Suprapubic skin (tissue), 4 donors: Measurements from ENCODE around the gene SOX30. TPM values are rescaled to one million over a fixed set of nuclear protein-coding genes. Genes with fewer than 3 reads are reported as not detected.

Experiments used
- DNase-seq, 2 donors: peaks; one replicate each; pipeline ENCODE4 v3.0.0-alpha.2; 2019; ENCODE audit warnings: low spot score in 2 of 2
- H3K27ac ChIP-seq: fragments of 200-600 bp; sonication (generic); one replicate; pipeline ENCODE4 v1.5.1; 2019
- H3K27me3 ChIP-seq: fragments of 200-600 bp; sonication (generic); one replicate; pipeline ENCODE4 v1.5.1; 2019
- H3K36me3 ChIP-seq: fragments of 200-600 bp; sonication (generic); one replicate; pipeline ENCODE4 v1.5.1; 2019
- H3K4me1 ChIP-seq: fragments of 200-600 bp; sonication (generic); one replicate; pipeline ENCODE4 v1.5.1; 2019
- H3K4me3 ChIP-seq: fragments of 200-600 bp; sonication (generic); one replicate; pipeline ENCODE4 v1.5.1; 2019; ENCODE audit warnings: mild to moderate bottlenecking
- H3K9me3 ChIP-seq: fragments of 200-600 bp; sonication (generic); one replicate; pipeline ENCODE4 v1.5.1; 2019
- EP300 ChIP-seq: sonication (generic); formaldehyde crosslinking; IDR thresholded peaks from one replicate; pipeline ENCODE4 v1.6.1; 2017; ENCODE audit warnings: antibody characterized with exemption
- POLR2A ChIP-seq, 2 donors: fragments of 450-650 bp; IDR thresholded peaks; one replicate each; pipeline ENCODE4 v1.6.1; 2017; ENCODE audit warnings: antibody characterized with exemption in 2 of 2, mild to moderate bottlenecking in 2 of 2, moderate library complexity in 2 of 2
- POLR2AphosphoS5 ChIP-seq, 3 donors: sonication (generic); formaldehyde crosslinking; IDR thresholded peaks; one replicate each; pipeline ENCODE4 v1.6.1; 2017; ENCODE audit warnings: antibody characterized with exemption in 3 of 3
- WGBS: methylation state at CpG from one replicate; pipeline ENCODE4 v1.1.5; 2018; 5-methylcytosine and 5-hydroxymethylcytosine counted together
- total RNA-seq, 4 donors: library from RNA; depleted of rRNA; stranded (reverse); fragments of >200 nt; gene quantifications; one replicate each; pipeline ENCODE4 v1.1.0, GENCODE V29; 2016
- TF ChIP-seq, protein P1 (sequence below), 2 donors: fragments of 200-600 bp in 1 of 2; fragments of 450-650 bp in 1 of 2; sonication (generic) in 1 of 2; IDR thresholded peaks; one replicate each; pipeline ENCODE4 v1.5.1; 2016 to 2019; ENCODE audit warnings: antibody characterized with exemption in 2 of 2, mild to moderate bottlenecking in 1 of 2, moderate library complexity in 1 of 2

Gene SOX30
- total RNA-seq, 4 donors from 2014 or later: not detected

GRCh38 chr5:157611571-157612476 is 40.4 kb downstream of the SOX30 start:
- no peaks in the 10 kb centered on the region for H3K4me1 ChIP-seq
- H3K4me3 ChIP-seq: no peak overlapping the region
- H3K27ac ChIP-seq: no peak overlapping the region
- no peak for DNase-seq
- H3K9me3 ChIP-seq: no peaks in the 10 kb centered on the region
- no peak for TF ChIP-seq POLR2A (IDR thresholded peaks at IDR 0.05)
- TF ChIP-seq, protein P1, sequence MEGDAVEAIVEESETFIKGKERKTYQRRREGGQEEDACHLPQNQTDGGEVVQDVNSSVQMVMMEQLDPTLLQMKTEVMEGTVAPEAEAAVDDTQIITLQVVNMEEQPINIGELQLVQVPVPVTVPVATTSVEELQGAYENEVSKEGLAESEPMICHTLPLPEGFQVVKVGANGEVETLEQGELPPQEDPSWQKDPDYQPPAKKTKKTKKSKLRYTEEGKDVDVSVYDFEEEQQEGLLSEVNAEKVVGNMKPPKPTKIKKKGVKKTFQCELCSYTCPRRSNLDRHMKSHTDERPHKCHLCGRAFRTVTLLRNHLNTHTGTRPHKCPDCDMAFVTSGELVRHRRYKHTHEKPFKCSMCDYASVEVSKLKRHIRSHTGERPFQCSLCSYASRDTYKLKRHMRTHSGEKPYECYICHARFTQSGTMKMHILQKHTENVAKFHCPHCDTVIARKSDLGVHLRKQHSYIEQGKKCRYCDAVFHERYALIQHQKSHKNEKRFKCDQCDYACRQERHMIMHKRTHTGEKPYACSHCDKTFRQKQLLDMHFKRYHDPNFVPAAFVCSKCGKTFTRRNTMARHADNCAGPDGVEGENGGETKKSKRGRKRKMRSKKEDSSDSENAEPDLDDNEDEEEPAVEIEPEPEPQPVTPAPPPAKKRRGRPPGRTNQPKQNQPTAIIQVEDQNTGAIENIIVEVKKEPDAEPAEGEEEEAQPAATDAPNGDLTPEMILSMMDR (IDR thresholded peaks at IDR 0.05): no peak
- TF ChIP-seq EP300: no peak
- no peak for TF ChIP-seq POLR2AphosphoS5 (IDR thresholded peaks at IDR 0.05)
- WGBS: 70% methylated on average over 10 of the region's 10 CpGs
- H3K36me3 ChIP-seq: no peaks in the 10 kb centered on the region
- H3K27me3 ChIP-seq: peaks cover 3% of the 10 kb centered on the region

DNA sequence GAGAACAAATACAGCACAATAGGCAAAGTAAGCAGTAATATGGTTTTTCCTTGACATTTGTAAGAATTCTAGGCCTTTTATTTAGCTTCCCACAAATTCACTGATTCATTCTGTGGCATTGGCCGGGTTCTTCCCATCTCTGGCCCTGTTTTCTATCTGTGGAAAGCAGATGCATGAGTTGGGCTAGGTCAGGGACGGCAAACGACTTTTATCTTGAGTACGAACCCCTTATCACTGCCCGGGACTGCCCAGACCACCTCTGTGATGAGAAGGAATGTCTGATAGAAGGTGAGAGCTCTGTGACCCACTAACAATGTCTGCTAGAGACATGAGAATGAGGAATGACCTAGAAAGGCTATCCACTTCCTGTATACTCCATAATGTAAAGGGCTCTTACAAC is 41.2 kb downstream of the SOX30 start:
- TF ChIP-seq EP300 (no peak), POLR2A (IDR thresholded peaks at IDR 0.05) (no peak), POLR2AphosphoS5 (IDR thresholded peaks at IDR 0.05) (no peak)
- TF ChIP-seq, protein P1 (IDR thresholded peaks at IDR 0.05): no peak
- Histone ChIP-seq H3K36me3 (no peaks in the 10 kb centered on the region), H3K4me1 (no peaks in the 10 kb centered on the region), H3K4me3 (no peak overlapping the region), H3K9me3 (no peaks in the 10 kb centered on the region), H3K27me3 (no peaks in the 10 kb centered on the region), H3K27ac (no peak overlapping the region)
- DNase-seq: no peak
- WGBS: 82% methylated on average over 5 of the region's 5 CpGs

GRCh38 chr5:157608972-157609565 is 43.2 kb downstream of the SOX30 start:
- Histone ChIP-seq H3K9me3 (no peaks in the 10 kb centered on the region), H3K36me3 (no peaks in the 10 kb centered on the region), H3K27ac (no peak overlapping the region), H3K27me3 (no peaks in the 10 kb centered on the region), H3K4me1 (no peaks in the 10 kb centered on the region), H3K4me3 (no peak overlapping the region)
- WGBS: 68% methylated on average over 8 of the region's 8 CpGs
- no peak for TF ChIP-seq EP300
- TF ChIP-seq POLR2A (IDR thresholded peaks at IDR 0.05): no peak
- no peak for TF ChIP-seq POLR2AphosphoS5 (IDR thresholded peaks at IDR 0.05)
- DNase-seq: no peak

DNA sequence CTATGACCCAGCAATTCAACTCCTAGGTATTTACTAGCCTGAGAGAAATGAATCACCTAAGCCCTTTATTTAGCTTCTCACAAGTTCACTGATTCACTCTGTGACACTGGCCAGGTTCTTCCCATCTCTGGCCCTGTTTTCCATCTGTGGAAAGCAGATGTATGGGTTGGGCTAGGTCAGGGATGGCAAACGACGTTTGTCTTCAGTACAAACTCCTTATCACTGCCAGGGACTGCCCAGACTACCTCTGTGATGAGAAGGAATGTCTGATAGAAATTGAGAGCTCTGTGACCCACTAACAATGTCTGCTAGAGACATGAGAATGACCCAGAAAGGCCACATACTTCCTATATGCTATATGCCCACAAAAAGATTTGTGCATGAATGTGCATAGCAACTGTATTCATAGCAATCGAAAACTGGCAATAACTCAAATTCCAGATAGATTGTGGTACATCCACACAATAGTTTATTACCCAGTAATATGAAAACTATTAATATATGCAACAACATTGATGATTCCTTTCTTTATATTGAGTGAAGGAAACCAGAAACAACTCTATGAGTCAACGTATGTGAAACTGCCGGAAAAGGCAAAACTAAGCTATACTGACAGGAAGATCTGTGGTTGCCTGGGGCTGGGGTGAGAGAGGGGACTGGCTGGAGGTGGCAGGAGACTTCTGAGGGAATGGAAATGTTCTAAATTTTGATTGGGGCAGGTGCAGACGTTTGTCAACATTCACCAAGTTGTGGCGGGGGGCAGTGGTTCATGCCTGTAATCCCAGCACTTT is 44.7 kb downstream of the SOX30 start:
- no peaks in the 10 kb centered on the region for H3K27me3 ChIP-seq
- no peaks in the 10 kb centered on the region for H3K4me1 ChIP-seq
- WGBS: 47% methylated on average over 7 of the region's 7 CpGs
- no peak for TF ChIP-seq POLR2AphosphoS5 (IDR thresholded peaks at IDR 0.05)
- TF ChIP-seq EP300: no peak
- TF ChIP-seq, protein P1 (IDR thresholded peaks at IDR 0.05): no peak
- no peak for TF ChIP-seq POLR2A (IDR thresholded peaks at IDR 0.05)
- no peak overlapping the region for H3K4me3 ChIP-seq
- no peak overlapping the region for H3K27ac ChIP-seq
- no peaks in the 10 kb centered on the region for H3K9me3 ChIP-seq
- no peak for DNase-seq
- H3K36me3 ChIP-seq: no peaks in the 10 kb centered on the region

DNA sequence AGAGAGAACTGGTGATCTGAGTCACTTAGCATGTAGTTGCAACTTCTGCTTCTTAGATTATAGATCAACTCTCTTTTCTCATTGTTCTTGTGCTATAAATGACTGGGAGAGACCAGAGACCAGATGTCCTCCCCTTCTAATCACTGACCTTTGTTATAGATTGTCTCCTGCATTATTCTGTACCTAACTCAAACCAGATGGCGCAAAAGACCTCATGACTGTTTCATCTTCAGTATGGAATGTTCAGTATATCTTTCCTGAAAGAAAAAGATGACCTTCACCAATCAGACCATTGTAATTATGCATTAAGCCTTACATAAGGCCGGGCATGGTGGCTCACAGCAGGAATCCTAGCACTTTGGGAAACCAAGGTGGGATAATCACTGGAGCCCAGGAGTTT is 46.2 kb downstream of the SOX30 start:
- DNase-seq: no peak
- no peak overlapping the region for H3K4me3 ChIP-seq
- no peaks in the 10 kb centered on the region for H3K4me1 ChIP-seq
- no peaks in the 10 kb centered on the region for H3K9me3 ChIP-seq
- no peaks in the 10 kb centered on the region for H3K27me3 ChIP-seq
- H3K36me3 ChIP-seq: no peaks in the 10 kb centered on the region
- TF ChIP-seq EP300 (no peak), POLR2A (IDR thresholded peaks at IDR 0.05) (no peak), POLR2AphosphoS5 (IDR thresholded peaks at IDR 0.05) (no peak)
- TF ChIP-seq, protein P1 (IDR thresholded peaks at IDR 0.05): no peak
- no peak overlapping the region for H3K27ac ChIP-seq
- WGBS: 92% methylated on average over 2 of the region's 2 CpGs
